HG02938 (cell line): ENCODE measurements around the gene C1orf87.

Source experiments
- ATAC-seq: cut with Tn5 transposase; IDR thresholded peaks from one replicate; pipeline ENCODE4 v1.9.1; 2021; ENCODE audit warnings: mild to moderate bottlenecking, moderate library complexity; ENCODE audit not compliant: unreplicated experiment

The C1orf87 gene

DNA sequence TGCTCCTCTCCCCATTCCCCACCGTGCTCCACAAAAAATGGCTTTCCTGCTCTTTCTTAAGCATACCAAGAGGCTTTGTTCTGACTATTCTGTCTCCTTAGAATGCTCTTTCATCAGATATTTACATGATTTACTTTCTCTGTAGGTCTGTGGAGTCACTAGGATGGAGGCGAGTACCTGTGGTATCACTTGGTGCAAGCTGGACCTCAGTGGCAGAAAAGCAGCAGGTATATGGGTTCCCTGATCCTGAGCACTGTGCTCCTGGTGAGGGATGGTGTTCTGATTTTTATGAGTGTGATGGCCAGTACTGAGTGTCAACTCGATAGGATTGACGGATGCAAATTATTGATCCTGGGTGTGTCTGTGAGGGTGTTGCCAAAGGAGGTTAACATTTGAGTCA, 10.0 kb downstream of the C1orf87 start:
- ATAC-seq, result no peak

DNA sequence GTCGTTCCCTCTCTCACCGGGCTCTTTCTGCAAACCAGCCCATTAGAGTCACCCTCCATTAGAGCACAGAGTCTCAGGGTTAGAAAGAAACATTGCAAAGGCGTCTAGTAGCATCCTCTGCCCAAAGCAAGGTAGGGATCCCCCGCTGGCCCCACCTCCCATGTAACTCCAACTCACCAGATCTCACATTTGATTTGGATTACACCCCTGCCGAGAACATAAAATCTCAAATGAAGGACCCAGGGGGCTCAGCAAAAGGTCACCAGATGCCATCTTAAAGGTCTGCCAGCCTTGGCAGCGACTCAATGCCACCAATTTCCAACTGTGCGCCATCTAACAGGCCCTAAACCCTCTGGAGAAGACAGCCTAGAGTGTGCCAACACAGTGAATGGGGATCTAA, 14.1 kb downstream of the C1orf87 start:
- ATAC-seq, result no peak

DNA sequence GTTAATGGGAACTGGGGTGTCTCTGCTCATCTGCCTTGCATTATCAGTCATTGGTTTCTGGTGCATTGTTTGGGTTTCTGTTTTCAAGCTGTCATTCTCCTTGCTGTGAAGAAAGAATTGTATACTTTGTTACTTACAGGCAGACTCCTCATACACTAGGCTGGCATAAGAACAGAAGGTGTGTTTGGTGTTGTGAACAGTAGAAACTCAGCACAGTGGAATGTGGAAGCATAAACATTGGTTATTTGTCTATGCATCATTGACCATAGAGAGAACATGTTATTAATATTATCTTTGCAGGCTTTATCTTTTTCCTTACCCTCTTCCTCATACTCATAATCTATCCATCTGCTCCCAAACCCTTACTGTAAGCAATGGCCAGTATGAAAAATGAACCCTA, 18.2 kb downstream of the C1orf87 start:
- ATAC-seq, result no peak

DNA sequence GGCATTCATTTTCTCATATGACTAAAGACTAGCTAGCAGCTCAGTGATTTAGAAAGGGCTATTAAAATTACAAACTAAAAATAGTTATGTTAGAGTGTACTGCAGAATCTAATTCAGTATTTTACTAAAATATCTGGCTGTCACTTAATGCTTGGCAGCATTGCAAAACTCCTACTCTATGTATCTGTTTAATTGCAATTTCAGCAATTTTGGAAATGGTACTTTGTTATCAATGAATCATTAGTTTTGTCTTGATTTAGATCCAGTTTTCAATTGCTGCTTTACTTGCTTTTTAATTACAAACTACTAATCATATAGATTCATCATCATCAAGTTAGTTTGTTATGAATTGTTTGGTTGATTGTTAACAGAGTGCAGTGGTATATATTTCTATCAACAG, 19.2 kb downstream of the C1orf87 start:
- ATAC-seq, result no peak

DNA sequence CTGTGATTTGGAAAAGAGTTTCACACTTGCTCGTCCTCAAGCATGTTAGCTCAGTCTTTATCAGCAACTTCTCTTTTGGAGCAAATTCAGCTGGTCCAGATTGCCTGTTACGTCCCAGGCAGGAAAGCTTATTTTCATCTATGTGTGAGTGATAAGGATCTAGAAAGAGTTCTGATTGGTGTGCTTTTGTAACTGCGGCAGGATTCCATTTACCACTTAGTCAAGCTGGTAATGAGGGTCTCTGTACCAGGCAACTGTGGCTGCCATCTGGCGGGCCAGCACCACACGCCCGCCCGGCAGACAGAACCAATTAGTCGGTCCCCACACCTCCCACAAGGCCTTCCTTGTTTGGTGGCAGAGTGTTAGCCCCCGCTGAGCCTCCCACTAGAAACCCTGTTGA, 21.0 kb downstream of the C1orf87 start:
- no peak for ATAC-seq

DNA sequence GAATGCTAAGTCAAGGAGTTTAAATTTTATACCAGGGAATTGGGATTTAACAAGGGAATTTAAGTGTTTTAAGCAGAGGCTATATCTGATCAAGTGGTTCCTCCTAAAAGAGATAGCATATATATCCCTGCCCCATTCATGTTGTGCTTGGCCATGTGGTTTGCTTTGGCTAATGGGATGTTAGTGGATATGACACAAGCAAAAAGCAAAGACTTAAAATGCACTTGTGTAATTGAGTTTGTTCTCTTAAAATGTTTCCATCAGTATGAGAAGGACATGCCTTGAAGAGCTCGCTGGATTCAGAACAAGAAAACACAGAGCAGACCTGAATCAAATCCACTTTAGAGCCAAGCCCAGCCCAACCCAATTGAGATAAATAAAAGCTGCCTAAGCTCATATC, 22.4 kb downstream of the C1orf87 start:
- ATAC-seq, result no peak

DNA sequence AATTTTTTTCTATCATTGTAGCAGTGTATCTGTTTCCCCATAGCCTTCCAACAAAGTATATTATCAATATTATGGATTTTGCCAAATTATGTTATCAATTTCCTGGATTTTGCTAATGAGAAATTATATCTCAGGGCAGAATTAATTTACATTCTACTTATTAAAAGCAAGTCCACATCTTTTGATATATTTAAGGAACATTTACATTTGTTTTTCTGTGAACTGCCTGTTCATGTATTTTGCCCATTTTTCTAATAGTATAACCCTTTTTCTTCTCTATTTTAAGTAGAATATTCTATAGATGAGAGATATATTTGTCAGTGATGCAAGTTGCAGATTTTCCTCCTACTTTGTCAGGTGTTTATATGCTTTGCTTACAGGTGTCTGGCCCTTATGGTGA, 24.4 kb downstream of the C1orf87 start:
- no peak for ATAC-seq

DNA sequence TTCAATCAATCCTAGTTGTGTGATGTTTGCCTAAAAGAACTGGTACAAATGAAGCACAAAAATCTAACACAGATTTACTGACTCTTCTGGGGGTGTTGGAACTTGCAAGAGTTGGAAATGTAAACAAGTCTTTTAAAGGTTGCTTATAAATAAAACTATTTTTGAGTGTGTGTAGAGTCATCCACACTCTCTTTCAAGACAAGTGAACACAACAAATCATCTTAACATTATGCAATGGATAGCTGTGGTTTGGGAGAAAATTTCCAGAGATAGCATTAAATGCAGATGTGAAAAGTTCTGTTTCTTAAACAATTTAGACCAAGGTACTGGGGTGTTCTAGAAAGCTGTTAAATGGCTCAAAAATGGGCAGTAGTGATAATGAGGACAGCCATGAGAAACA, 28.7 kb downstream of the C1orf87 start:
- ATAC-seq, result no peak

DNA sequence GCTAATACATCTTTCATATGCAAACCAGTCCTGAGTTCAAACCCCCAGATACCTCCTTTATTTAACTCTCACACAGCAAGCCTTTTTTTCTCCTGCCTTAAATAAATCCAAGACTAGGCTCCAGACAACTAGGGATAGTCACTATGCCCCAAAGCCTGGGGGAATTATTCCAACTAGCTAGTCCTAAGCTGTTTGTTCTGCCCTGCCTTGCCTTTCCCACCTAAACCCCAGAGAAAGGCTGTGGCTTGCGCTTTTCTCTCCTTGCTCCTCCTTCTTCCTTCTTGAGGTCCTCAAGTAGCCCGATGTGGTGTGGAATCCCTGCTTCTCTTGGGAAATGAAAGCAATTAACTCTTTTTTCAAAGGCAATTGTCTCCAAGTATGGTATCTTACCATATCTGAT, 31.8 kb downstream of the C1orf87 start:
- no peak for ATAC-seq

DNA sequence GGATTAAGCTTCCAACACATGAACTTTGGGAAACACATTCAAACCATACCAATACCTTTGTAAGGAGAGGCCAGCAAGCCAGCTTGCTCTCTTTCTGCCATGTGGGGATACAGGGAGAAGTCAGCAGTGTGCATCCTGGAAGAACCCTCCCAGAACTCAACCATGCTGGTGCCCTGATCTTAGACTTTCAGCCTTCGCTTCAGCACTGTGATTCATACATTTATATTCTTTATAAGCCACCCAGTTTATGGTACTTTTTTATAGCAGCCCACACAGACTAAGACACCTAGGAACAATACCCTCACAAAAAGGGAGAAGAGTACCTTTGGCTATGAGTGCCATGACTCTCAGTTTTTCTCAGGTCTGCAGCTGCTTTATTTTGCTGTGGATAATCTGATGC, 35.9 kb downstream of the C1orf87 start:
- ATAC-seq, result no peak

DNA sequence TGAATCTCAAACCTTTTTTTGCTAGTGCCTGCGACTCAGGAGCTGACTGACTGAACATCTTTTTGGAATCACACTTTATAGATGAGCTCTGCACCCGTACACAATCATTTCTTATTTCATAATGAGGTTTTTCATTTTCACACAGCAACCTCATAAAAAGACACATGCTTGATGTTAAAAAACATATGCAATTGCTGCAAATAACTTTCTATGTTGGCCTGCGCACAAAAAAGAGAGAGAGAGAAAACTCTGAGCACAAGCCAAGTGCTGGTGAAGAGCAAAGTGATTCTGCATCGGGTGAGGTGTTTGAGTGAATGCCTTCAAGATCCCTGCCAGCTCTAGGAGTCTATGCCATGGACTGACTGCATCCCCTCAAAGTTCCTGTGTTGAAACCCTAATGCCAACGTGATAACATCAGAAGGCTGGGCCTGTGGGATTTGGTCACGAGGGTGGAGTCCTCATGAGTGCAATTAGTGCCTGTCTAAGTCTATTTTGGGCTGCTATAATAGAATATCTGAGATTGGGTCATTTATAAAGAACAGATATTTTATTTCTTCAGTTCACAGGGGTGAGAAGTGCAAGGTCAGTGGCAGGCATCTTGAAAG, 36.6 kb downstream of the C1orf87 start:
- ATAC-seq, result no peak

DNA sequence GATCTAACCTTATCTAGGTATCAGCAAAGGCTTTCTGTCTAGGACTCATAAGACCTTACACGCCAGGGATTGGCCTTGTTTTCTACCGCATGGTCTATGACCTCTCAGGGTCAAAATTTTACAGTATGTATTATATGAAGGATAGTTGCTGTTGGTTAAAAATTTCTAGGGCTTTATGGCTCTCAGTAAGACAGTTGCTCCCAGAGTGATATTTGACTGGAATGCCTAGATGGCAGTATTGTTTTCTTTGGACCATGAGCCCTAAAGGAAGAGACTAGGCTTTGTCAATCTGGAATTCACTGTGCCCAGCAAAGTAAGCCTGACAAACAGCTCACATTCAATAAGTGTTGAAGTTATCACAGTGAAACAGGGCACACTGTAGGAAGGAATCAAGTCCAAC, 37.6 kb downstream of the C1orf87 start:
- no peak for ATAC-seq

DNA sequence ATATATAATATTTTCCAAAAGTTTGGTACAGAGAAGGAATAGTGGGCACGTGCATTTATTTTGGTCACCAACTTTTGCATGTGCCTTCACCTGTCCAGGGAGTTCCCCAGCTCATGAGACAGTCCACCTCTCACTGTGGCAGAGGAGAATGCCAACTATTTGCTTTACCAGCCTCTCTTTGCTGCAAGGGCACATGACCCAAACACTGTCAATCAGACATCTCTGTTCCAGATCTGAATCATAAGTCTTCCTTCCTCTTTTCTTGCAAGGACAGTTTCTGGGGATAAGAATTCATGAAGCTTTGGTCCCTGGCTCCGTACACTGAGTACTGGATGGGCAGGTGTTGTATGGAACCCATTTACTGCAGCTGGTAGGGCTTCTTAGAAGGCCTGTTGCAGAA, 38.6 kb downstream of the C1orf87 start:
- no peak for ATAC-seq

DNA sequence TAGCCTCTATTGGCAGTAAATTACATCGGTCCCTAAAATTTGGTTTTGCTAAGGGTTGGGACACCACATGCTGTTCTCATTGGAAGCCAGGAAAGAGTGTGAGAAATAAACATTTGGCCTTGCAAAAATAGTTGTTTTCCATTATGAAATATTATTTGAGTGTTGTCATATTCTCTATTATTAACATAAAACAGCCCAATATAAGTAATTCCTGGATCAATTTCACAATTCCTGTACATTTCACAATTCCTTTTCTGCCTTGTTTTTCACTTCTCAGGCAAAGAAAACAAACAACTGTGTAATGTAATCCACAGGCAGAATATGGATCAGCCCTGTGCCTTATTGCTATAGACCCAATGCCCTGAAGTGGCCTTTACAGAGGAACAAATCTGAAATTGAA, 40.5 kb downstream of the C1orf87 start:
- no peak for ATAC-seq

DNA sequence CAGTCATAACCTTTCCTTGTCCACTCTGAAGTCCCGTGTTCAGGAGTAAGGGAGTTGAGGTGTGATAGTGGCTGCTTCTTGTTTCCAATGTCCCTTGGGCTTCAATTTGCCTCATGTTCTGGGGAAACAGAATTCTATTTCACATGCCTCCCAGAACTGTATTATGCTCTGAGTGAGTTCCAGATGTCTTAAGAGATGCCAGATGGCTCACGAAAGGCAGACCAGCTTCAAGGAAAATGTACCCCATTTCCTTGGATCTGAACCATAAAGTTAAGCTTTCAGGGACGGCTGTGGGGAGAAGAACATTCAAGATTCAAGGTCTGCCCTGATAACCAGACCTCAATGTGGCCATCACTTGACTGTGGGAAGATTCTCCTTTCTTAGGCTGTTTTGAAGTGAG, 42.4 kb downstream of the C1orf87 start:
- no peak for ATAC-seq

DNA sequence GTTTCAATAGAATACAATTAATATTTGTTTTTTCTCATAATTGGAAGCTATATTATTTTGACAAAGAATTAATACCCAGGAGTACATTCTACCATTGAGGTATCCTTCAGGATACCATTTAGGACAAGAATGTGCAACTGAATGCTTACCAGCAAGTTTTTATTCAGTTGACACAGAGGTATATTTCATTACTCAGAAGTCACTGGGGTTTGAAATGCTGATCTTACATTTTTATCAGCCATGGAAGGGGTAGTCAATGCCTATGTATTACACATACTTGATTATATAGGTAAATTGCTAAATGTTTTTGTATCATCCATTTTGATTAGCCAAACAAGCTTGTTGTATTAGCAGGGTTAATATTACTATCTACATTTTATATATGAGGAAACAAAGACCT, 48.0 kb downstream of the C1orf87 start:
- no peak for ATAC-seq

DNA sequence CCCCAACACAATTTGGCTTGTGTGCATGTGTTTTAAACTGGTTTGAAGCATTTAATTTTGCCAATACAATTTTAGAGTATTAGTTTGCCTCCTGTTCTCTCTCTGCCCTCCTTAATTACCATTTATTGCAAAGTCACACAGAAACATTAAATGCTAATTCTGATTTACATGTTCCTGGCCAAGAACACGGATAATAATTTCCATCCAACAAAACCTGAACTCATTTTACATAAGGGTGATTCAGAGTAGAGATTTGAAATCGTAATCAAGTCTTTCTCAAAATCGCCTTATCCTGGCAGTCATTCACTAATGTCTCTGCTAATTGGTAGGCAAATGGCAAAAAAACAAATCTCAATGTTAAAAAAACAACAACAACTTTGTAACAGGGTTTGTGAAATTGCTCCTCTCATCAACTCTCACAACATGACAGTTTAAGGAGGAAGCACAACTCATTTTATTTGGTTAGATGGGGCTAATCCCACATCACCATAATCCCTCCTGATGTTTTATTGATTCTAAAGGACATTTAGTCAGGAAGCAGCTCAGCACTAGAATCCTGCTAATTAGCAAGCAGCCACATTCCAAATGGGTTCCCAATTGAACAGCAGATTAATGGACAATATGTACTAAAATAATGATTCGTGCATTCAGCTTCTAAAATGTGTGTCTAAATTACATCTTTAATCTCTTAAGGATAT, 55.9 kb downstream of the C1orf87 start:
- ATAC-seq, result no peak

DNA sequence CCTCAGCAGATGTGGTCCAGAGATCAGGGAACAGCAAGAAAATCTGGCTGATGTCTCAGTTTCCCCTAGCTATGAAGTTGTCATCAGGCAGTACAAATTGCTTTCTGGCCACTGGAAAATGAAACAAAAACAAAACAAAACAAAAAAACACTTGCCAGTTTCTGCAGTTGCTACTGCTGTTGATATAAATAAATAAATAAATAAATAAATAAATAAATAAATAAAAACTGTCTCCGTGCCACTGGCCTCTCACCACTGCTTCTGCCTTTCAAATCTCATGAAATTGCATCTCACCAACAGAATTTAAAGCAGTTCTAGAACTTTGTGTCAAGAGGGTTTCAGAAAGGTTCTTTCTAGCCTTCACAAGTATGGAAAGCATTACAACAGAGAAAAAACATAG, 62.9 kb downstream of the C1orf87 start:
- no peak for ATAC-seq

DNA sequence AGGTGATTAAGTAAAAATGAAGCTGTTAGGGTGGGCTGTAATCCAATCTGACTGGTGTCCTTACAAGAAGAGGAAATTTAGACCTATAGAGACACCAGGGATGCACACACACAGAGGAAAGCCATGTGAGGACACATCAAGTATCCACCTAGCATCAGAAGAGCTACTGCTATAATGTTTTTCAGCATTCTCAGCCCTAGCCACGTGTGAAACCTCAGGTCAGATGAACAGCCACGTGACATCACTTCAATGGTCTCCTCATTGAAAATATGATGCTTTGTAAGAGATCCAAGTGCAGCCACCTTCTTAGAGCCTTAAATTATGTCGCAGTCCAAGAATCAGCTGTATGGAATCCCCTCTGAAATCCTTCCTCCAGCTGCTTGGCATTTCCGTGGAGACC, 65.1 kb downstream of the C1orf87 start:
- ATAC-seq, result no peak

DNA sequence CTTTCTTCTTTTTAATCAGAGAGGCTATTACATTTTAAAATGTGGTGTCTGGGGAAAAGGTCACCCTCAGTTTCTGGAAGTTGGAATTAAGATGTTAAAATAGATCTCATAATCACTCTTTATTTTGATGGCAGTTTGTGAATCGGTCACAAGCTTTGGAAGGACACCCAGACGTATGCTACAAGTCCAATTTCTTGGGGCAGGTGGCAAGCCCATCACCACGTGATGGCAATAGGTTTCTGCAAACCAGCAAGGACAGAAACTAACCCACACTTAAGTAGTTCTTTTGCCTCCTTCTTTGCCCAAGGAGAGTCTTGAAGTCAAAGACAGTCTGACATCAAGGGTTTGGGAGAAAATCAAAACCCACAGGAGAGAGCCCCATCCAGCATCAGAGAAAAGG, 72.9 kb downstream of the C1orf87 start:
- ATAC-seq, result no peak

DNA sequence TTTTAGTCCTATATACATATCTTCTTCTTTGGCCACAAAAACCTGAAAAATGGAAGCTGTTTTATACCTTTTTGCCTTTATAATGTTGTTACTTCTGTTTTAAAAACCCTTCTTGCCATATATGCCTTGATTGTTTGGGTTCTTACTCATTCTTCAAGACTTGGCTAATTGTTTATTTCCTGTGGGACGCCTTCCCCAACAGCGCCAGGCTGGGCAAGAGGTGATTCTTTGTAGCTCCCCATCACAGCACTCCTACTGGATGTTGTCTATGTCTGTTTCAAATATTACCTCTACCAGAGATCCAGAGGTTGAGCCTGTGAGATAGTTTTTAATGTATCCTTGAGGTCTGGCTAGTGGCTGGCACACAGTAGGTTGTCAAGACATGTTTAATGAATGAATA, 73.8 kb downstream of the C1orf87 start:
- no peak for ATAC-seq

DNA sequence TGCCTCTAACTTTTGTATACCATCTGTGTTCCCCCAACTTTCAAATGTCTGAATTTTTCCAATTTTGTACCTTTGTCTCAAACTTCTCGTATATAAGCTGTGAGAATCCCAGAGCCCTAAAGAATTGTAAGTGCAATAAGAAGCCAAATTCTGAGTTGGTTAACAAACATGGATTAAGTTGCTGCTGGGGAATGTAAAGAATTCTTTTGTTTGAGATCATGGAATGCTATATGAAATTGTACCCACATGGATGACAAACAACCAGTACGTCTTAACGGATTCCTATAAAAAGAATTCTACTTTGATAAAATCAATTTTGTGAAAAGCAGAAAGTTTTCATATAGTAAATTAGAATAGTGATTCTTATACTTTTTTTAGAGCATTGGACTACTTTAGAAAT, 74.6 kb downstream of the C1orf87 start:
- no peak for ATAC-seq

DNA sequence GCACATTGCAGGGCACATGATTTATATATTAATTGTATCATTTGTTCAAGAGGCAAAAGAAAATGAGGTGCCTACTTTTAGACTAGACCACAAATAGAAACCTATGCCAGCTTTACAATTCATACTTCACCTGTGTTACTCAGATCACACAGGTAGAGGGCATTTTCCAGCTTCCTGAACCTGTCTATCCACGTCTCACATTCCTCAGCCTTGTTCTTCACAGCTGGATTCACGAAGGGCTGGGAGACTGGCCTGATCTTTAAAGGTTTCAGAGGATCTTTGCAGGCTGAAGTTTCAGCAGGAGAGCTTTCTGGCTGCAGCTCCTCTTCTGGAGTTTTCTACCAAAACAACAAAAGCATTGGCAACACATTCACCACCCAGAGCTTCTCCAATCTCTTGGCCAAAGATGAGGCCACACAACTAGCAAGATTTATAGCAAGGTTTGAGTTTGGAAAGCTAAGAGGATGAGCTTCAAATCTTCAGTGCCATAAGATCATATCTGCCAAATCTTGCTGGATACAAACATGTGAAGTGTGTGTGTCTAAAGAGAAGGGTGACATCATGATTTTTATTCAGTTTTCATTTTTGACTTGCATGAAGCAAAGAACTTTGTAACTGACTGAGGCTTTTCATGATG, 76.0 kb downstream of the C1orf87 start:
- no peak for ATAC-seq
